CD4-positive, alpha-beta memory T cell (primary cell): Measurements from ENCODE around the gene NLE1. TPM values are rescaled to one million over a fixed set of nuclear protein-coding genes. Genes with fewer than 3 reads are reported as not detected.
A peak's percentile ranks its signal among the peaks of the same experiment; 100 is the strongest.

ENCODE experiments used
- CTCF ChIA-PET: fragments of 350-600 bp; sonication (Branson Sonifier 250); formaldehyde crosslinking; loops from one replicate; lab custom pipeline; 2021; ENCODE audit warnings: inconsistent platforms; ENCODE audit not compliant: partially characterized antibody; lab: Charles Lee
- POLR2A ChIA-PET: fragments of 350-600 bp; sonication (Branson Sonifier 250); formaldehyde crosslinking; loops from one replicate; lab custom pipeline; 2021; ENCODE audit not compliant: partially characterized antibody; lab: Charles Lee
- DNase-seq, 5 donors: peaks; one replicate each; pipeline versions ENCODE4 v3.0.0 to v3.0.0-alpha.2; 2020 to 2022; ENCODE audit warnings: mixed read lengths in 1 of 5
- H3K27ac ChIP-seq: one replicate; pipeline ENCODE4 v1.7.0; 2013; ENCODE audit warnings: low read depth, low read length
- H3K27me3 ChIP-seq: 2 replicates; pipeline ENCODE4 v1.7.0; 2013; ENCODE audit warnings: mild to moderate bottlenecking, low read length, moderate library complexity; ENCODE audit not compliant: insufficient read depth
- H3K36me3 ChIP-seq: 2 replicates; pipeline ENCODE4 v1.7.0; 2013; ENCODE audit warnings: mild to moderate bottlenecking, low read length, moderate library complexity; ENCODE audit not compliant: insufficient read depth
- H3K4me1 ChIP-seq: 2 replicates; pipeline ENCODE4 v1.7.0; 2013; ENCODE audit warnings: mild to moderate bottlenecking, low read length, moderate library complexity; ENCODE audit not compliant: insufficient read depth
- H3K4me3 ChIP-seq, 2 donors: one replicate each; pipeline ENCODE4 v1.7.0; 2013; ENCODE audit warnings: low read length in 2 of 2, mild to moderate bottlenecking in 1 of 2
- H3K9me3 ChIP-seq, 2 donors: one replicate each; pipeline ENCODE4 v1.7.0; 2013; ENCODE audit warnings: low read length in 2 of 2, control low read depth in 1 of 2; ENCODE audit not compliant: control insufficient read depth in 1 of 2
- H3K27ac Mint-ChIP-seq, 7 donors: one replicate each; pipeline ENCODE4 v1.8.0; 2020 to 2021; ENCODE audit warnings: mixed read lengths in 7 of 7, mild to moderate bottlenecking in 6 of 7, inconsistent platforms in 3 of 7, moderate library complexity in 3 of 7
- H3K27me3 Mint-ChIP-seq, 2 donors: one replicate each; pipeline ENCODE4 v1.8.0; 2020 to 2021; ENCODE audit warnings: mixed read lengths in 2 of 2
- H3K36me3 Mint-ChIP-seq, 2 donors: one replicate each; pipeline ENCODE4 v1.8.0; 2020 to 2021; ENCODE audit warnings: mixed read lengths in 2 of 2, inconsistent platforms in 1 of 2, mild to moderate bottlenecking in 1 of 2
- H3K4me1 Mint-ChIP-seq, 4 donors: one replicate each; pipeline ENCODE4 v1.8.0; 2020 to 2021; ENCODE audit warnings: mixed read lengths in 4 of 4, mild to moderate bottlenecking in 1 of 4
- H3K4me3 Mint-ChIP-seq, 8 donors: one replicate each; pipeline ENCODE4 v1.8.0; 2020 to 2021; ENCODE audit warnings: mixed read lengths in 8 of 8, mild to moderate bottlenecking in 7 of 8, moderate library complexity in 6 of 8, inconsistent platforms in 3 of 8
- H3K9me3 Mint-ChIP-seq, 8 donors: one replicate each; pipeline ENCODE4 v1.8.0; 2020 to 2021; ENCODE audit warnings: mixed read lengths in 8 of 8, mild to moderate bottlenecking in 5 of 8, inconsistent platforms in 3 of 8, moderate library complexity in 1 of 8
- intact Hi-C: fragments of 100-400 bp; cut with micrococcal nuclease; formaldehyde crosslinking; loops from one replicate; pipeline ENCODE4 v1.15.1; 2023
- polyA plus RNA-seq, 2 donors: library from polyadenylated mRNA; unstranded; fragments of 300-500 nt; fragmentation: Illumina TruSeq; gene quantifications; one replicate each; pipeline ENCODE4 v1.2.3, GENCODE V29; 2021
- total RNA-seq, 2 experiments: library from RNA; stranded (reverse); gene quantifications; one replicate each; pipeline ENCODE4 v1.2.3, GENCODE V29; 2021

The NLE1 gene
- total and polyA plus RNA-seq, 4 experiments from 2014 or later = 4.4 to 20.5 (median 12.5) TPM

GRCh38 chr17:35148144-35148543 lies 6.0 kb upstream of the NLE1 start:
- peaks cover 0 to 8% (median 5%) of the 10 kb centered on the region in 4 donors for H3K4me1 Mint-ChIP-seq
- no peak overlapping the region for H3K27ac Mint-ChIP-seq
- no peaks in the 10 kb centered on the region for H3K4me1 ChIP-seq
- intact Hi-C loops = no loop called here
- H3K4me3 ChIP-seq = no peak overlapping the region
- no peak overlapping the region for H3K4me3 Mint-ChIP-seq
- H3K27ac ChIP-seq = no peak overlapping the region
- ChIA-PET CTCF (interaction anchor here (1.1 kb wide), 1 partner anchor 616 kb away, joined by 3 read pairs; no protein-coding TSS in a partner anchor), POLR2A (interaction anchor here (2.1 kb wide), 1 partner anchor 13 kb away, joined by 12 read pairs; no protein-coding TSS in a partner anchor)
- no peak for DNase-seq
- H3K27me3 Mint-ChIP-seq = no peaks in the 10 kb centered on the region
- H3K9me3 ChIP-seq = no peaks in the 10 kb centered on the region
- H3K27me3 ChIP-seq = no peaks in the 10 kb centered on the region
- no peaks in the 10 kb centered on the region for H3K36me3 Mint-ChIP-seq
- peaks cover 0 to 4% (median 0%) of the 10 kb centered on the region in 8 donors for H3K9me3 Mint-ChIP-seq
- no peaks in the 10 kb centered on the region for H3K36me3 ChIP-seq

- Histone ChIP-seq H3K27me3 (no peaks in the 10 kb centered on the region), H3K27ac (no peak within 1 kb of the TSS), H3K36me3 (no peaks in the 10 kb centered on the region), H3K9me3 (no peaks in the 10 kb centered on the region), H3K4me1 (peaks cover 1% of the 10 kb centered on the region), H3K4me3 (no peak within 1 kb of the TSS)
- no peak for DNase-seq
- H3K27ac Mint-ChIP-seq = peak within 1 kb of the TSS in 1 of 7 donors; percentile 12
- ChIA-PET CTCF (no interaction called here), POLR2A (interaction anchor here (2.1 kb wide), 1 partner anchor 13 kb away, joined by 12 read pairs; no protein-coding TSS in a partner anchor)
- H3K9me3 Mint-ChIP-seq = peaks cover 0 to 4% (median 0%) of the 10 kb centered on the region in 8 donors
- H3K36me3 Mint-ChIP-seq = peaks cover 0 to under 1% of the 10 kb centered on the region in 2 donors
- H3K4me1 Mint-ChIP-seq = peaks cover 1 to 10% (median 5%) of the 10 kb centered on the region in 4 donors
- no peaks in the 10 kb centered on the region for H3K27me3 Mint-ChIP-seq
- no peak within 1 kb of the TSS for H3K4me3 Mint-ChIP-seq
- intact Hi-C loops = no loop called here
Measured at GRCh38 chr17:35147375-35147905, 5.3 kb upstream of the NLE1 start, which contains the start of gene UNC45B. UNC45B (plus strand) TSS chr17:35147817; CDS start chr17:35148264, 447 bp downstream.

- peaks cover 6 to 20% (median 13%) of the 10 kb centered on the region in 4 donors for H3K4me1 Mint-ChIP-seq
- Histone ChIP-seq H3K4me3 (no peak overlapping the region), H3K36me3 (no peaks in the 10 kb centered on the region), H3K27me3 (no peaks in the 10 kb centered on the region), H3K27ac (no peak overlapping the region), H3K4me1 (peaks cover 4% of the 10 kb centered on the region), H3K9me3 (no peaks in the 10 kb centered on the region)
- POLR2A ChIA-PET = interaction anchor here (2.1 kb wide), 1 partner anchor 14 kb away, joined by 12 read pairs; no protein-coding TSS in a partner anchor
- peak overlapping the region in 1 of 8 donors; percentile 35 for H3K4me3 Mint-ChIP-seq
- DNase-seq = no peak
- H3K27me3 Mint-ChIP-seq = no peaks in the 10 kb centered on the region
- CTCF ChIA-PET = no interaction called here
- H3K36me3 Mint-ChIP-seq = peaks cover 0 to 4% of the 10 kb centered on the region in 2 donors
- H3K27ac Mint-ChIP-seq = no peak overlapping the region
- intact Hi-C loops = no loop called here
- H3K9me3 Mint-ChIP-seq = peaks cover 0 to 4% (median 0%) of the 10 kb centered on the region in 8 donors
Measured at GRCh38 chr17:35146214-35146833, 4.2 kb upstream of the NLE1 start.

GRCh38 chr17:35144840-35145239 lies 2.7 kb upstream of the NLE1 start:
- peaks cover 8 to 32% (median 20%) of the 10 kb centered on the region in 4 donors for H3K4me1 Mint-ChIP-seq
- ChIA-PET CTCF (interaction anchor here (1.2 to 2.4 kb wide), 2 partner anchors 167 to 433 kb away, joined by 3 to 7 read pairs; partner anchors contain the start of gene PEX12), POLR2A (no interaction called here)
- peaks cover 0 to 6% of the 10 kb centered on the region in 2 donors for H3K36me3 Mint-ChIP-seq
- H3K4me3 Mint-ChIP-seq = no peak overlapping the region
- H3K4me1 ChIP-seq = peaks cover 14% of the 10 kb centered on the region
- no peak for DNase-seq
- no peak overlapping the region for H3K27ac Mint-ChIP-seq
- no peak overlapping the region for H3K4me3 ChIP-seq
- intact Hi-C loops = no loop called here
- no peaks in the 10 kb centered on the region for H3K27me3 ChIP-seq
- H3K27ac ChIP-seq = no peak overlapping the region
- peaks cover 0 to 2% (median 0%) of the 10 kb centered on the region in 8 donors for H3K9me3 Mint-ChIP-seq
- no peaks in the 10 kb centered on the region for H3K9me3 ChIP-seq
- H3K27me3 Mint-ChIP-seq = no peaks in the 10 kb centered on the region
- no peaks in the 10 kb centered on the region for H3K36me3 ChIP-seq

- Histone ChIP-seq H3K27ac (peak overlapping the region; percentile 77), H3K27me3 (no peaks in the 10 kb centered on the region), H3K4me1 (peaks cover 14% of the 10 kb centered on the region), H3K9me3 (no peaks in the 10 kb centered on the region), H3K36me3 (peaks cover 19% of the 10 kb centered on the region), H3K4me3 (peak overlapping the region in 1 of 2 donors; percentile 99)
- H3K36me3 Mint-ChIP-seq = peaks cover 0 to 27% of the 10 kb centered on the region in 2 donors
- H3K9me3 Mint-ChIP-seq = no peaks in the 10 kb centered on the region
- no peaks in the 10 kb centered on the region for H3K27me3 Mint-ChIP-seq
- peaks cover 8 to 32% (median 20%) of the 10 kb centered on the region in 4 donors for H3K4me1 Mint-ChIP-seq
- H3K27ac Mint-ChIP-seq = peak overlapping the region in 6 of 7 donors; percentile 57 to 91 (median 78)
- intact Hi-C loops = loop anchor here (1.0 kb wide), 8 partner anchors 19 to 605 kb away; partner anchors contain the start of gene PEX12
- POLR2A ChIA-PET = interaction anchor here (0.9 to 2.2 kb wide), 7 partner anchors 72 to 605 kb away, joined by 3 to 9 read pairs (median 4); partner anchors contain the start of genes LIG3, SLFN11 and SLFN12L
- CTCF ChIA-PET = interaction anchor here (1.0 to 1.9 kb wide), 5 partner anchors 16 to 444 kb away, joined by 3 to 10 read pairs (median 4); no protein-coding TSS in a partner anchor
- H3K4me3 Mint-ChIP-seq = peak overlapping the region; percentile 82 to 91 (median 88)
- no peak for DNase-seq
Measured at GRCh38 chr17:35142467-35142796, 329 bp upstream of the NLE1 start.

GRCh38 chr17:35138218-35138617 lies 3.9 kb downstream of the NLE1 start:
- intact Hi-C loops = no loop called here
- H3K27me3 Mint-ChIP-seq = no peaks in the 10 kb centered on the region
- ChIA-PET CTCF (interaction anchor here (1.1 kb wide), 1 partner anchor 10 kb away, joined by 3 read pairs; no protein-coding TSS in a partner anchor), POLR2A (no interaction called here)
- Histone ChIP-seq H3K4me1 (peaks cover 14% of the 10 kb centered on the region), H3K27ac (no peak overlapping the region), H3K4me3 (no peak overlapping the region), H3K27me3 (no peaks in the 10 kb centered on the region), H3K36me3 (peaks cover 61% of the 10 kb centered on the region), H3K9me3 (no peaks in the 10 kb centered on the region)
- no peak for DNase-seq
- H3K4me1 Mint-ChIP-seq = peaks cover 7 to 30% (median 16%) of the 10 kb centered on the region in 4 donors
- peaks cover 20 to 68% of the 10 kb centered on the region in 2 donors for H3K36me3 Mint-ChIP-seq
- H3K9me3 Mint-ChIP-seq = no peaks in the 10 kb centered on the region
- peak overlapping the region in 1 of 8 donors; percentile 49 for H3K4me3 Mint-ChIP-seq
- peak overlapping the region in 2 of 7 donors; percentile 47 for H3K27ac Mint-ChIP-seq

GRCh38 chr17:35135322-35135721 lies 6.8 kb downstream of the NLE1 start:
- no peak overlapping the region for H3K27ac ChIP-seq
- H3K9me3 ChIP-seq = no peaks in the 10 kb centered on the region
- Mint-ChIP-seq H3K4me1 (peaks cover 0 to 8% (median 1%) of the 10 kb centered on the region in 4 donors), H3K27ac (peak overlapping the region in 1 of 7 donors; percentile 48), H3K27me3 (no peaks in the 10 kb centered on the region), H3K36me3 (peaks cover 26 to 88% of the 10 kb centered on the region in 2 donors), H3K4me3 (no peak overlapping the region), H3K9me3 (no peaks in the 10 kb centered on the region)
- no peak for DNase-seq
- H3K36me3 ChIP-seq = peaks cover 78% of the 10 kb centered on the region
- CTCF ChIA-PET = interaction anchor here (0.7 kb wide), 1 partner anchor 613 kb away, joined by 3 read pairs; no protein-coding TSS in a partner anchor
- no peaks in the 10 kb centered on the region for H3K4me1 ChIP-seq
- POLR2A ChIA-PET = no interaction called here
- no peak overlapping the region for H3K4me3 ChIP-seq
- no peaks in the 10 kb centered on the region for H3K27me3 ChIP-seq
- intact Hi-C loops = no loop called here
